BLaER1 treated with 17β-estradiol and CSF1 and Interleukin-3, amounts not matched to agents 10 nM and 100 nM (cell line): ENCODE measurements around the gene LBR.

Experiments used
- H3K27ac ChIP-seq, 11 experiments: shearing (Covaris generic); formaldehyde crosslinking; 2 replicates each; pipeline ENCODE4 v1.8.1; 2022
- H3K27me3 ChIP-seq, 11 experiments: shearing (Covaris generic); formaldehyde crosslinking; 2 replicates each; pipeline ENCODE4 v1.8.1; 2022
- H3K36me3 ChIP-seq, 11 experiments: shearing (Covaris generic); formaldehyde crosslinking; 2 replicates each; pipeline ENCODE4 v1.8.1; 2022
- H3K4me1 ChIP-seq, 10 experiments: shearing (Covaris generic); formaldehyde crosslinking; 2 replicates each; pipeline ENCODE4 v1.8.1; 2022
- H3K4me2 ChIP-seq, 11 experiments: shearing (Covaris generic); formaldehyde crosslinking; 2 replicates each; pipeline ENCODE4 v1.8.1; 2022
- H3K4me3 ChIP-seq, 10 experiments: shearing (Covaris generic); formaldehyde crosslinking; 2 replicates each; pipeline ENCODE4 v1.8.1; 2022
- H3K9ac ChIP-seq, 11 experiments: shearing (Covaris generic); formaldehyde crosslinking; 2 replicates each; pipeline ENCODE4 v1.8.1; 2022
- H3K9me3 ChIP-seq, 11 experiments: shearing (Covaris generic); formaldehyde crosslinking; replicated peaks in 1 of 11; 2 replicates each; pipeline ENCODE4 v1.8.1; 2022
- H4K20me1 ChIP-seq, 11 experiments: shearing (Covaris generic); formaldehyde crosslinking; 2 replicates each; pipeline ENCODE4 v1.8.1; 2022
- Cebpa-rat ChIP-seq, 11 experiments: shearing (Covaris generic); IDR thresholded peaks; 2 replicates each; pipeline ENCODE4 v1.8.1; 2022

Gene LBR

DNA sequence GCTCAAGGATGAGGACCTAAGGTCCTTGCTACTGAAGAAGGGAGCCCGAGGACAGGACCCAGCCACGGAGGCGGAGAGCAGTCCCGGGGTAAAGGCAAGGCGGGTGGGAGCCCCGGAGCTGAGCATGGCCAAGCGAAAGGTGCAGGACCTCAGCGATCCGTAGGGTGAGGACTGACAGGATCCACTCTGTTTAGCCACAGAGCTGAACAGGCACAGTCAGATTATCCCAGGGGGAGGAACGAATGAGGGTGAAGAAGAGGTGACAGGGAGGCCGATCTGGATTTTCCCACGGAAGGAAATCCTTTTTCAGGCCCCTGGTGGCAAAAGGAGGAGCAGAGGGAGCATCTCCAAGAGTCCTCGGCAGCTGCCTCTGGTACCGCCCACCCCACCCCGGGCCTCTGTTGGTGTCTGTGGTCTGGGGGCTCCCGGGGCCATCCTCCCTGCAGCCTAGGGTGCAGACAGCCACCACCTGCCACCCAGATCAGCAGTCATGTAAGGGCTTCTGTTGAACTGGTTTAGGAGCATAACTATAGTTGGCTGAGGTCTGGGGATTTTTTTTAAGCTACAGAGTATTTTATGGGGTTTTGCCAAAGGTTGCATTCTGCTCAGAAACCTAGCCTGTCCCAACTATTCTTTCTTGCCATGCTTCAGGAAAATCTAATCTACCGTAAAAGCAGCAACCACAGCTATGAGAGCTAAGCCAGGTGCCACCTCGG lies 32.3 kb upstream of the LBR start:
- 0 out of 20 replicates have a peak overlapping the region, but pooled peaks of 1 of the 10 experiments have one; percentile 1 for H3K4me3 ChIP-seq
- H3K4me1 ChIP-seq, result peaks cover 48 to 91% (median 73%) of the 10 kb centered on the region in 10 experiments
- no peaks in the 10 kb centered on the region for H3K27me3 ChIP-seq
- peak overlapping the region in 10 of 11 experiments; percentile 2 to 52 (median 30); a peak in 13 of 22 replicates for H3K9ac ChIP-seq
- H3K9me3 ChIP-seq, result peaks cover 0 to 23% (median 18%) of the 10 kb centered on the region in 11 experiments; a peak in 16 of 22 replicates
- peak overlapping the region; percentile 48 to 96 (median 79) for H3K4me2 ChIP-seq
- no peaks in the 10 kb centered on the region for H4K20me1 ChIP-seq
- H3K36me3 ChIP-seq, result no peaks in the 10 kb centered on the region
- H3K27ac ChIP-seq, result peak overlapping the region; percentile 12 to 76 (median 44); a peak in 17 of 22 replicates
- no peak for TF ChIP-seq Cebpa-rat (IDR thresholded peaks at IDR 0.05)

DNA sequence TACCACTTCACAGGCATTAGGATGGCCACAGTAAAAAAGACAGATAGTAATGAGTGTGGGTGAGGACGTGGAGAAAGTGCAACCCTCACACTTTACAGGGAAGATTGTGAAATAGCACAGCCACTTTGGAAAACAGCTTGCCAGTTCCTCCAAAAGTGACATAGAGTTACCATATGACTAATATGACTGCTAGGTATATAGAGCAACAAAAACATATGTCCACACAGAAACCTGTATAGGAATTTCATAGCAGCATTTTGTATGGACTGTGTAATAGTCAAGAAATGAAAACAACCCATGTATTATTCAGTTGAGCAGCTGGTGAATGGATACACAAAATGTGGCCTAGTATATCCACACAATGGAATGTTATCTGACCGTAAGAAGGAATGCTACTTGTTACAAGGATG lies 30.4 kb upstream of the LBR start:
- H3K36me3 ChIP-seq, result no peaks in the 10 kb centered on the region
- peak overlapping the region in 5 of 11 experiments; percentile 45 to 76 (median 66); a peak in 9 of 22 replicates for H3K27ac ChIP-seq
- H3K27me3 ChIP-seq, result no peaks in the 10 kb centered on the region
- H3K4me2 ChIP-seq, result peak overlapping the region in 5 of 11 experiments; percentile 49 to 96 (median 85); a peak in 10 of 22 replicates
- peaks cover 34 to 91% (median 71%) of the 10 kb centered on the region in 10 experiments for H3K4me1 ChIP-seq
- TF ChIP-seq Cebpa-rat (IDR thresholded peaks at IDR 0.05), result peak in 6 of 11 experiments; percentile 47 to 89 (median 67); a peak in 9 of 22 replicates
- no peak overlapping the region for H3K4me3 ChIP-seq
- peak overlapping the region in 1 of 11 experiments; percentile 44; a peak in 2 of 22 replicates for H3K9ac ChIP-seq
- H3K9me3 ChIP-seq, result peaks cover 0 to 23% (median 18%) of the 10 kb centered on the region in 11 experiments; a peak in 16 of 22 replicates
- H4K20me1 ChIP-seq, result no peaks in the 10 kb centered on the region

DNA sequence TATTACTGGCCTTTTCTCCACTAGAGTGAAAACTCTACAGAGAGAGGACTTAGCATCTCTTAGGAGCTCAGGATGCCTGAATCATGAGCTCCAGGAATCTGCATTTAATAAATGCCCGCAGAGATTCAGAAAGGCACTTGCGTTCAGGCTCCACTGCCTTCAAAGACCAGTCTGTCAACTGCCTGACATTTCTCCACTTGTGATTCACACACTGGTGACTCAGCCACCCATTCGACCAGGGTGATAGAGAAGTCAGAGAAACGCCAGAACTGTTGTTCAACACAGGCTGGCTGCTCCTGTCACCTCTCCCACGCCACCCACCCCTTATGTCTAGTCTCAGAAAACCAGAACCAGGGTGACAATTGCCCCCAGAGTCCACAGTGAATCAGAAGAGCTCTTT lies 26.9 kb upstream of the LBR start:
- no peak overlapping the region for H3K4me3 ChIP-seq

DNA sequence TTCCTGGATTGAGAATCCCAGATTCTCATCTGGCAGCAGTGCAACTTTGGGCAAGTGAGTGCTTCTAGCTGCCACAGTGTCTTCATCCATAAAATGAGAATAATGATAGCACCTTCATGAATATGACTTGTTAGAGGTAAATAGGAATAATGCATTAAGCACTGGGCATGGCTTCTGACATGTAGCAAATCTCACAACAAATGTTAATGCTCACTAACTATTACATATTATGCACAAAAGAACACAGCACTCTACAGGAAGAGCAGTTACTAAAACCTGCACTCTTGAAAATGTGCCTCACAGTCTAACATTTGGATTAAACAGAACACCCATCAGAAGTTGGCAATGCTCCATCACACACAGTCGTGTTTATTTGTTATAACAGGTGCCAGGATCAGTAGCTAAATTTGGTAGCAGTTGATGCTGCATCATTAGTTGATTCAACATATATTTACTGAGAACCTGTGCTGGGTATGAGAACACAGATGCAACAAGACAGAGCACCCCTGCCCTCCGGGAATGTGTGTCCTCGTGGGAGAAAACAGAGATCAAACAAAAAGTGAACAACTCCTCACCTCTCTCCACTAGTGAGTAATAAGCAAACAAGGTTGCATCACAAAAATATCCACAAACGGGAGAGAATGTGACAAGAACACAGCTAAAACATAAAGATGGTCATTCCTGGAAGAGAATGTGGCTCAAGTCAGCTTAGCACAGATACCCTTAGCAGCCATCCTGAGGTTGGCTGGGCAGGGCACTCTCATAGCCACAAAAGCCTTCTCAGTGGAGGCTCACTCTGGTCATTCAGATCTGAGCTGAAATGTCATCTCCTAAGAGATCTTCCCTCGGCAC lies 26.2 kb upstream of the LBR start:
- H3K36me3 ChIP-seq, result no peaks in the 10 kb centered on the region
- no peak overlapping the region for H3K4me3 ChIP-seq
- TF ChIP-seq Cebpa-rat (IDR thresholded peaks at IDR 0.05), result no peak
- H3K27me3 ChIP-seq, result no peaks in the 10 kb centered on the region
- peaks cover 0 to 26% (median 18%) of the 10 kb centered on the region in 11 experiments; a peak in 16 of 22 replicates for H3K9me3 ChIP-seq
- peak overlapping the region in 9 of 11 experiments; percentile 15 to 81 (median 63); a peak in 16 of 22 replicates for H3K4me2 ChIP-seq
- H3K4me1 ChIP-seq, result peaks cover 18 to 82% (median 47%) of the 10 kb centered on the region in 10 experiments; a peak in 19 of 20 replicates
- no peaks in the 10 kb centered on the region for H4K20me1 ChIP-seq
- peak overlapping the region in 7 of 11 experiments; percentile 34 to 74 (median 62); a peak in 13 of 22 replicates for H3K27ac ChIP-seq
- peak overlapping the region in 5 of 11 experiments; percentile 2 to 56 (median 35); a peak in 6 of 22 replicates for H3K9ac ChIP-seq

More for the DNA sequence above, 26.9 kb upstream of the LBR start:
- H4K20me1 ChIP-seq, result no peaks in the 10 kb centered on the region
- no peak for TF ChIP-seq Cebpa-rat (IDR thresholded peaks at IDR 0.05)
- H3K4me1 ChIP-seq, result peaks cover 21 to 82% (median 52%) of the 10 kb centered on the region in 10 experiments
- no peaks in the 10 kb centered on the region for H3K27me3 ChIP-seq
- H3K9ac ChIP-seq, result peak overlapping the region in 8 of 11 experiments; percentile 2 to 56 (median 38); a peak in 7 of 22 replicates
- H3K9me3 ChIP-seq, result peaks cover 0 to 26% (median 18%) of the 10 kb centered on the region in 11 experiments; a peak in 16 of 22 replicates
- H3K4me2 ChIP-seq, result peak overlapping the region in 9 of 11 experiments; percentile 15 to 81 (median 63); a peak in 16 of 22 replicates
- peak overlapping the region; percentile 11 to 74 (median 51); a peak in 17 of 22 replicates for H3K27ac ChIP-seq
- H3K36me3 ChIP-seq, result no peaks in the 10 kb centered on the region

DNA sequence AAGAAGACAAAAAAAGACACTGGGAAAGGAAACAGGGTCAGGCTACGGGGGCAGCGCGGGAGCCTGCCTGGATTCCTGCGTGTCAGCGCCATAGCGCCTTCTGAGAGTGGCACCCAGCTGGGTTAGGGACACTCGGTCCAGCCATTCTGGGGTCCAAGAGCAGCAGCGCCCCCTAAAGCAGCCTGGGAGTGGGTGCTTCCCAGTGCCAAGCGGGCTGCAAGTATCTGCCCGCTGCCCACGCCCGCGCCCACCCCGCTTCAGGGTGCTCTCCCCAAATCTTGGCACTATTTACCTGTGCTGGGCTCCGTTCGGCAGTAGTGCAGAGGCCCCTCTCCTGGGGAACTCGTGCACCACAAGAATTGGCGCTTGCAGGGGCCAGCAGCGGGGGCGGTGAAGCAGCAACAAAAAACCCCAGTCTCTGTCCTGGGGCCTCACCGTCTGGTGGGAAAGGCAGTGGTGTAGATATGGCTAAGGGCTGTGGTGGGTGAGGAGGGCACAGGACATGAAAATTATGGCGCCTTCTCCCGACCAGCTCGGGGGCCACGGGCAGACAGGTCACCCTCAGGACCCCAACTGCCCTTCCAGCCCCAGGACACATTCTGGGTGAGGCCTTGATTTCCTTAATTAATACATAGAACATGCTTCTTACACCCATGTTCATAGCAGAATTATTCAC lies 24.1 kb upstream of the LBR start:
- peak overlapping the region in 3 of 11 experiments; percentile 0 to 44 (median 12); a peak in 3 of 22 replicates for H3K4me2 ChIP-seq
- H3K27ac ChIP-seq, result peak overlapping the region in 4 of 11 experiments; percentile 0 to 33 (median 24); a peak in 3 of 22 replicates
- no peak overlapping the region for H3K4me3 ChIP-seq
- no peak for TF ChIP-seq Cebpa-rat (IDR thresholded peaks at IDR 0.05)
- no peak overlapping the region for H3K9ac ChIP-seq
- peaks cover 0 to 22% (median 16%) of the 10 kb centered on the region in 11 experiments; a peak in 16 of 22 replicates for H3K9me3 ChIP-seq
- H4K20me1 ChIP-seq, result no peaks in the 10 kb centered on the region
- H3K36me3 ChIP-seq, result no peaks in the 10 kb centered on the region
- peaks cover 26 to 82% (median 55%) of the 10 kb centered on the region in 10 experiments for H3K4me1 ChIP-seq
- no peaks in the 10 kb centered on the region for H3K27me3 ChIP-seq

DNA sequence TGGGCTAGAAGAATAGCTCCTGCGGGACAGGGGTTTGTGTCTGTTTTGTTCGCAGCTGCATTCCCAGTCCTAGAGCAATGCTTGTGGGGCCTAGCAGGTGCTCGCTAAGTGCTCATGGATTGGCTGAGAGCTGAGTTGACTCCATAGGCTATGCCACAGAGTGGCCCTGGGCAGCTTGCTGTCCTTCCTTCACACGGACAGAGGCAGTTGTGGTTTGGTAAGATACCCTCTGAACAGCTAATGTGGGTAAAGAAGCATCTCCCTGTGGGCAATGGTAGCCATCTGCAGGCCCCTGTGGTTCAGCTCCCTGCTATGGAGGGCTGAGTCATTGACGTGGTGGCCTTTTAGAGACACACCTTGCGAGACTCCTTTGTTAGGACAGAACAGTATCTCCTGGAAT lies 23.5 kb upstream of the LBR start:
- no peaks in the 10 kb centered on the region for H4K20me1 ChIP-seq
- no peak overlapping the region for H3K9ac ChIP-seq
- H3K27me3 ChIP-seq, result no peaks in the 10 kb centered on the region
- H3K4me1 ChIP-seq, result peaks cover 32 to 87% (median 61%) of the 10 kb centered on the region in 10 experiments
- no peak overlapping the region for H3K4me3 ChIP-seq
- peak overlapping the region in 6 of 11 experiments; percentile 0 to 96 (median 38); a peak in 5 of 22 replicates for H3K27ac ChIP-seq
- TF ChIP-seq Cebpa-rat (IDR thresholded peaks at IDR 0.05), result no peak
- no peaks in the 10 kb centered on the region for H3K36me3 ChIP-seq
- peak overlapping the region in 7 of 11 experiments; percentile 0 to 86 (median 44); a peak in 9 of 22 replicates for H3K4me2 ChIP-seq
- H3K9me3 ChIP-seq, result peaks cover 0 to 16% (median 9%) of the 10 kb centered on the region in 11 experiments; a peak in 16 of 22 replicates

DNA sequence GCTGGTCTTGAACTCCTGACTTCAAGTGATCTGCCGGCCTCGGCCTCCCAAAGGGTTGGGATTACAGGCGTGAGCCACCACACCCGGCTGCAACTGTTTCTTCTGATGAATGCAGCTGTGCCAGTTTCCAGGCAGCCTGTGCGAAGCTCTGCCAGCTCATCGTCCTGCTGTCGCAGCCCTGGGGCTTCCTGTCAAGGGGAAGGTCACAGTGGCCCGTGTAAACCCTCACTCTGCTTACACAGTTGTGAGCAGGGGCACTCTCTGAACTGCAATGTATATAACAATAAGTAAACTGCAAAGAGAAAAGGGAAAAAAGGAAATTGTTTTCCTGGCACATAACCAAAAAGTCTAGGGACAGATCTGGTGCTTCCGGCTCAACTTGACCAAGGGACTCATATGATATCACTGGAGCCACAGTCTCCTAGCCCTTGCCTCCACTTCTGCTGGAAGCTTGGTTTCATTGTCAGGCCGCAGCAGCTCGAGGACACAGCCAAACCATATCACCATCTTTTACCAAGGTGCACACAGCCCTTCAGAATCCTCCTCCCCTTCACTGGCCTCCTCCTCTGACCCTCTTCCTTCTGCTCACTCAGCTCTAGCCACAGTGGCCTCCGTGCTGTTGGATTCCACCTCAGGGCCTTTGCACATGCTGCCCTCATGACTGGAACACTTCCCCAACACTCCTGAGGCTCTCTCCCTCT lies 22.8 kb upstream of the LBR start:
- H3K4me3 ChIP-seq, result no peak overlapping the region
- peak overlapping the region in 6 of 11 experiments; percentile 0 to 86 (median 48); a peak in 11 of 22 replicates for H3K4me2 ChIP-seq
- no peak for TF ChIP-seq Cebpa-rat (IDR thresholded peaks at IDR 0.05)
- no peaks in the 10 kb centered on the region for H3K27me3 ChIP-seq
- no peaks in the 10 kb centered on the region for H4K20me1 ChIP-seq
- no peak overlapping the region; a peak in 1 of 22 replicates for H3K9ac ChIP-seq
- peaks cover 0 to 9% (median 2%) of the 10 kb centered on the region in 11 experiments; a peak in 11 of 22 replicates for H3K9me3 ChIP-seq
- H3K4me1 ChIP-seq, result peaks cover 39 to 91% (median 68%) of the 10 kb centered on the region in 10 experiments
- H3K27ac ChIP-seq, result peak overlapping the region in 8 of 11 experiments; percentile 0 to 96 (median 25); a peak in 8 of 22 replicates
- no peaks in the 10 kb centered on the region for H3K36me3 ChIP-seq
